Heart right ventricle (tissue), 16 donors: Measurements from ENCODE around the gene DENND5A. TPM values are rescaled to one million over a fixed set of nuclear protein-coding genes. Genes with fewer than 3 reads are reported as not detected.

ENCODE experiments used
- ATAC-seq, 8 donors: fragments of 200-7000 bp; cut with Tn5 transposase; one replicate each; pipeline ENCODE4 v1.9.1; 2020; ENCODE audit warnings: mild to moderate bottlenecking in 8 of 8, moderate library complexity in 8 of 8, moderate number of reproducible peaks in 1 of 8
- DNase-seq, 2 donors: peaks; one replicate each; pipeline ENCODE4 v3.0.0-alpha.2; 2020
- H3K27ac ChIP-seq, 10 donors: fragments of 200-600 bp; sonication (generic) in 2 of 10; one replicate each; pipeline versions ENCODE4 v1.5.0 to v1.8.0; 2020 to 2022; ENCODE audit warnings: mild to moderate bottlenecking in 3 of 10
- H3K27me3 ChIP-seq, 7 donors: fragments of 200-600 bp; one replicate each; pipeline ENCODE4 v1.8.0; 2021 to 2022; ENCODE audit warnings: mild to moderate bottlenecking in 2 of 7
- H3K36me3 ChIP-seq, 9 donors: fragments of 200-600 bp; sonication (generic) in 1 of 9; one replicate each; pipeline versions ENCODE4 v1.5.0 to v1.8.0; 2020 to 2022; ENCODE audit warnings: mild to moderate bottlenecking in 2 of 9
- H3K4me1 ChIP-seq, 9 donors: fragments of 200-600 bp; sonication (generic) in 1 of 9; one replicate each; pipeline versions ENCODE4 v1.5.0 to v1.8.0; 2020 to 2022; ENCODE audit warnings: mild to moderate bottlenecking in 4 of 9
- H3K4me3 ChIP-seq, 10 donors: fragments of 200-600 bp; sonication (generic) in 2 of 10; one replicate each; pipeline versions ENCODE4 v1.5.0 to v1.8.0; 2020 to 2022; ENCODE audit warnings: mild to moderate bottlenecking in 7 of 10, moderate library complexity in 2 of 10
- H3K9me3 ChIP-seq, 11 donors: fragments of 200-600 bp in 10 of 11; sonication (generic) in 2 of 11; one replicate each; pipeline versions ENCODE4 v1.5.0 to v1.8.0; 2013 to 2022; ENCODE audit warnings: mild to moderate bottlenecking in 2 of 11, control low read depth in 1 of 11, moderate library complexity in 1 of 11
- CTCF ChIP-seq, 9 donors: fragments of 200-600 bp; sonication (generic) in 2 of 9; IDR thresholded peaks; one replicate each; pipeline versions ENCODE4 v1.5.0 to v1.8.0; 2021 to 2022; ENCODE audit warnings: antibody characterized with exemption in 9 of 9, mild to moderate bottlenecking in 5 of 9, moderate library complexity in 1 of 9
- WGBS, 2 donors: extraction: QIAGEN DNeasy Blood & Tissue Kit; methylation state at CpG; one replicate each; pipeline ENCODE4 v1.1.7; 2013; ENCODE audit warnings: inconsistent platforms in 1 of 2; 5-methylcytosine and 5-hydroxymethylcytosine counted together
- intact Hi-C, 10 donors: fragments of 100-400 bp; cut with DNase I; formaldehyde crosslinking; loops; one replicate each; pipeline versions ENCODE4 v1.11.1 to v1.14.2; 2022
- polyA plus RNA-seq, 2 donors: library from polyadenylated mRNA; stranded (reverse); fragments of 200-250 nt; gene quantifications; one replicate each; pipeline ENCODE4 v1.2.3, GENCODE V29; 2013
- total RNA-seq, 10 donors: library from RNA; stranded (reverse); fragmentation: NEBNext Ultra II Directional in 3 of 10; extraction: Animal tissue kit (Norgen Biotek cat#: 25700) in 3 of 10; gene quantifications; one replicate each; pipeline versions ENCODE4 v1.2.1 to v1.2.4, GENCODE V29; 2021 to 2023
- donor health status: Arrhythmogenic right ventricular cardiomyopathy.
- donor health status: ischemic (EF 13 %, LVEDD 7.1; RV severe dilation, severe dysfunction).
- donor health status: healthy with polysubstance abuse.
- donor health status: DM: no; HTN: yes; CAD: no.
- donor health status: DM: no; HTN: no; CAD: no.
- donor health status: ischemic (EF 25% LVEDD 6.9; RV normal size, moderate dysfunction).
- donor health status: ischemic (EF 25% LVEDD 5.7; RV mildly dilated, moderate dysfunction).
- donor health status: healthy.
- donor health status: DM: yes; HTN: yes; CAD: no.
- donor health status: Ischemic cardiomyopathy.
- donor health status: ischemic (EF 35%, LVEDD 5.7; RV mildly dilated, moderate dysfunction).
- donor health status: nonischemic (EF 11% LVEDD 7.7; RV severe dilation, severe dysfunction).
- donor health status: DM: yes; HTN: yes; CAD: no.
- donor health status: PGD.
- donor health status: ischemic (EF 29% LVEDD 5.4; RV normal size, mild dysfunction).
- donor health status: nonischemic (EF 23%, LVEDD 6.1; RV moderate dilation, normal function).

Gene DENND5A
- total and polyA plus RNA-seq, 12 donors: 48.9 to 178 (median 114) TPM

DNA sequence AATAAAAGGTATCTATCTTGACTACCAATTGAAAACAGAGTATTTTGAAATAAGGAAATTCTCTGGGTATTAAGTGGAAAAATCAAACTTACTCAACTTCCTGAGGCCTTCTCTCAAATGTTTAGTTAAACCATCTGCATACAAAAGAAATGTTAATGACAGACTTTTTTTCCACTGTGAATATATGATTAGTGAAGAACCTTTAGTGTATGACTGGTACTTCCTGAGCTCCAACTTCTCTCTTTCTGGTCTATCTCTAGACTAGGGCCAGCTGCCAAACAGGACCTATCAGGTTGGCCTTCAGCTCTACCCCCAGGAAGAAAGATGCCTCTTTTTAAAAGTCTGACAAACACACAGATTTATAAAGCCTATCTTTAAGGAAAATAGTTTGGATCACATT, 105.0 kb downstream of the DENND5A start:
- Histone ChIP-seq H3K27me3 (no peaks in the 10 kb centered on the region), H3K36me3 (peaks cover 0 to 95% (median 51%) of the 10 kb centered on the region in 9 donors), H3K4me1 (peaks cover 0 to 38% (median 0%) of the 10 kb centered on the region in 9 donors), H3K4me3 (no peak overlapping the region), H3K27ac (peak overlapping the region in 2 of 10 donors; percentile 17 to 57), H3K9me3 (no peaks in the 10 kb centered on the region)
- intact Hi-C loops: loop anchor here in 1 of 10 donors (10.0 kb wide), 1 partner anchor 345 kb away; no protein-coding TSS in a partner anchor
- ATAC-seq: no peak
- no peak for TF ChIP-seq CTCF (IDR thresholded peaks at IDR 0.05)
- DNase-seq: no peak

DNA sequence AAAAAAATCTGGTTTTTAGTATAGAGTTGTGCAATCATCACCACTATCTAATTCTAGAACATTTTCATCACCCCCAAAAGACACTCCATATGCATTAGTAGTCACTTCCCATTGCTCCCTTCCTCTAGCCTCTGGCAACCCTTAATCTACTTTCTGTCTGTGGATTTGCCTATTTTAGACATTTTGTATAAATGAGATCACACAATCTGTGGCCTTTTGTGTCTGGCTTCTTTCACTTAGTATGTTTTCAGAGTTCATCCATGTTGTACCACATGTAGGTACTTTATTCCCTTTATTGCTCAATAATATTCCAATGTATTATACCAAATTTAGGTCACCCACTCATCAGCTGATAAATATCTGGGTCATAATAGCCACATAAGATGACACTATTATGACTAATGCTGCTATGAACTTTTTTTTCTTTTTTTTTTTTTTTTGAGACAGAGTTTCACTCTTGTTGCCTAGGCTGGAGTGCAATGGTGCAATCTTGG, 106.2 kb downstream of the DENND5A start:
- peaks cover 0 to 90% (median 44%) of the 10 kb centered on the region in 9 donors for H3K36me3 ChIP-seq
- peaks cover 0 to 38% (median 0%) of the 10 kb centered on the region in 9 donors for H3K4me1 ChIP-seq
- no peaks in the 10 kb centered on the region for H3K9me3 ChIP-seq
- DNase-seq (no peak), ATAC-seq (peak in 1 of 8 donors; percentile 76)
- H3K4me3 ChIP-seq: no peak overlapping the region
- no peaks in the 10 kb centered on the region for H3K27me3 ChIP-seq
- no peak for TF ChIP-seq CTCF (IDR thresholded peaks at IDR 0.05)
- peak overlapping the region in 1 of 10 donors; percentile 10 for H3K27ac ChIP-seq
- intact Hi-C loops: no loop called here

GRCh38 chr11:9155930-9156329, 109.2 kb downstream of the DENND5A start:
- 89 to 92% methylated on average over 4 of the region's 4 CpGs for WGBS, 2 donors
- Histone ChIP-seq H3K36me3 (peaks cover 0 to 96% (median 45%) of the 10 kb centered on the region in 9 donors), H3K4me3 (no peak overlapping the region), H3K9me3 (no peaks in the 10 kb centered on the region), H3K27ac (no peak overlapping the region), H3K27me3 (no peaks in the 10 kb centered on the region), H3K4me1 (peaks cover 0 to 37% (median 3%) of the 10 kb centered on the region in 9 donors)
- DNase-seq (no peak), ATAC-seq (no peak)
- TF ChIP-seq CTCF (IDR thresholded peaks at IDR 0.05): no peak
- intact Hi-C loops: no loop called here

DNA sequence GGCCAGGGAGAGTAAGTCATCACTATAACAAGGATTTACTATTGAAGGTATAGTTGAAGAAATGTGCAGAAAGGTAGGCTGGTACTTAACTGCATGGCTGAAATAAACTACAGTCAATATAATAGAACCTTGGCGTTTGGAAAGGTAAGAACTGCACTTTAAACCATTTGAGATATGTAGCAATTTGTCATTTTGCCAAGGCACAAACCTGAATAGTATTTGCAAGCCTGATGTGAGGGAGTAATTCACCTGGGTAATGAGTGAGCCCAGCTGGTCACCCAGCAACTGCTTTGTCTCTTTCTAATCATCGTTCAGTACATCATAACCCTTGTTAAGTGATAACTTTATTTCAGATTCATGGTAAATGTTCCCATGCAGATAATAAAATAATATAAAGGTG, 111.5 kb downstream of the DENND5A start:
- intact Hi-C loops: no loop called here
- H3K9me3 ChIP-seq: no peaks in the 10 kb centered on the region
- no peak overlapping the region for H3K4me3 ChIP-seq
- no peak overlapping the region for H3K27ac ChIP-seq
- ATAC-seq (no peak), DNase-seq (no peak)
- H3K27me3 ChIP-seq: no peaks in the 10 kb centered on the region
- peaks cover 0 to 98% (median 43%) of the 10 kb centered on the region in 9 donors for H3K36me3 ChIP-seq
- 76 to 79% methylated on average over 2 of the region's 2 CpGs for WGBS, 2 donors
- H3K4me1 ChIP-seq: peaks cover 0 to 20% (median 7%) of the 10 kb centered on the region in 9 donors
- no peak for TF ChIP-seq CTCF (IDR thresholded peaks at IDR 0.05)
